Transverse colon (tissue), 4 donors: ENCODE results near the gene PTPN4.

ENCODE experiments used
- EP300 ChIP-seq: sonication (generic); formaldehyde crosslinking; IDR thresholded peaks from one replicate; pipeline ENCODE4 v1.6.1; 2017; ENCODE audit warnings: antibody characterized with exemption, low read depth
- POLR2A ChIP-seq: fragments of 450-650 bp; IDR thresholded peaks from one replicate; pipeline ENCODE4 v1.6.1; 2016; ENCODE audit warnings: antibody characterized with exemption, mild to moderate bottlenecking, moderate library complexity
- POLR2AphosphoS5 ChIP-seq, 3 donors: sonication (generic); formaldehyde crosslinking; IDR thresholded peaks; one replicate each; pipeline ENCODE4 v1.6.1; 2016; ENCODE audit warnings: antibody characterized with exemption in 3 of 3
- TF ChIP-seq, protein P1 (sequence below), 5 experiments: fragments of 200-600 bp in 3 of 5; fragments of 450-650 bp in 2 of 5; sonication (generic) in 3 of 5; IDR thresholded peaks; 1 replicate in 2 of 5; 2 replicates in 3 of 5; pipeline ENCODE4 v1.5.1; 2016 to 2017; ENCODE audit warnings: antibody characterized with exemption in 5 of 5, inconsistent platforms in 3 of 5, mild to moderate bottlenecking in 2 of 5, moderate library complexity in 1 of 5

DNA sequence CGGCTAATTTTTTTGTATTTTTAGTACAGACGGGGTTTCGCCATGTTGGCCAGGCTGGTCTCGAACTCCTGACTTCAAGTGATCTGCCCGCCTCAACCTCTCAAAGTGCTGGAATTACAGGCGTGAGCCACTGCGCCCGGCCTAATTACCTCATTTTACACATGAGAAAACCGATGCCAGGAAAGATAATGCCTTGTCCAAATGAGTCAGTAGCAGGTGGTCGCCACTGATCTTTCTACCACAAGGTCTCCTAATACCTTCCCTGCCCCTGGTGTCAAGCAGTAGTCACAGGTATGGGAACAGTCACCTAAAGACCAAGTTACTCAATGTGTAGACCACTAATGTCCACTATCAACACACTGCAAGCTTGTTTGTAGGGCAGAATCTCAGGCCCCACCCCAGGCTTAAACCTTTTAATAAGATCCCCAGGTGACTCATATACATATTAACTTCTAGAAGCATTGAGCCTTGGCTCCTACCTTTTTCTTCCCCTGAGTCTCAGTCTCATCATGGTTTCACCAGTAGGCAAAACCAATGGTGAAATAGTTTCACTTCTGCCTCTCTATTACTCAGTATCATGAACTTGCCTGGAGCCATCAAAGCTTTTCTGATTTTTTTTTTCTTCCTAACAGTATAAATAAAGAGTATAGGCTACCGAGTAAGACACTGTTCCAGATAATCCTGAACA is 246.3 kb downstream of the PTPN4 start:
- TF ChIP-seq, protein P1, sequence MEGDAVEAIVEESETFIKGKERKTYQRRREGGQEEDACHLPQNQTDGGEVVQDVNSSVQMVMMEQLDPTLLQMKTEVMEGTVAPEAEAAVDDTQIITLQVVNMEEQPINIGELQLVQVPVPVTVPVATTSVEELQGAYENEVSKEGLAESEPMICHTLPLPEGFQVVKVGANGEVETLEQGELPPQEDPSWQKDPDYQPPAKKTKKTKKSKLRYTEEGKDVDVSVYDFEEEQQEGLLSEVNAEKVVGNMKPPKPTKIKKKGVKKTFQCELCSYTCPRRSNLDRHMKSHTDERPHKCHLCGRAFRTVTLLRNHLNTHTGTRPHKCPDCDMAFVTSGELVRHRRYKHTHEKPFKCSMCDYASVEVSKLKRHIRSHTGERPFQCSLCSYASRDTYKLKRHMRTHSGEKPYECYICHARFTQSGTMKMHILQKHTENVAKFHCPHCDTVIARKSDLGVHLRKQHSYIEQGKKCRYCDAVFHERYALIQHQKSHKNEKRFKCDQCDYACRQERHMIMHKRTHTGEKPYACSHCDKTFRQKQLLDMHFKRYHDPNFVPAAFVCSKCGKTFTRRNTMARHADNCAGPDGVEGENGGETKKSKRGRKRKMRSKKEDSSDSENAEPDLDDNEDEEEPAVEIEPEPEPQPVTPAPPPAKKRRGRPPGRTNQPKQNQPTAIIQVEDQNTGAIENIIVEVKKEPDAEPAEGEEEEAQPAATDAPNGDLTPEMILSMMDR (IDR thresholded peaks at IDR 0.05): no peak
- TF ChIP-seq POLR2AphosphoS5 (IDR thresholded peaks at IDR 0.05) (no peak), POLR2A (no peak), EP300 (no peak)
